NCI-H1417 (cell line): Measurements from ENCODE around the gene ADAMTS14.

Experiments used
- DNase-seq, 3 experiments: peaks; one replicate each; lab custom pipeline; 2025; lab: John Stamatoyannopoulos, UW

ADAMTS14 gene

GRCh38 chr10:70772627-70773026 lies 100.3 kb downstream of the ADAMTS14 start:
- no peak for DNase-seq

DNA sequence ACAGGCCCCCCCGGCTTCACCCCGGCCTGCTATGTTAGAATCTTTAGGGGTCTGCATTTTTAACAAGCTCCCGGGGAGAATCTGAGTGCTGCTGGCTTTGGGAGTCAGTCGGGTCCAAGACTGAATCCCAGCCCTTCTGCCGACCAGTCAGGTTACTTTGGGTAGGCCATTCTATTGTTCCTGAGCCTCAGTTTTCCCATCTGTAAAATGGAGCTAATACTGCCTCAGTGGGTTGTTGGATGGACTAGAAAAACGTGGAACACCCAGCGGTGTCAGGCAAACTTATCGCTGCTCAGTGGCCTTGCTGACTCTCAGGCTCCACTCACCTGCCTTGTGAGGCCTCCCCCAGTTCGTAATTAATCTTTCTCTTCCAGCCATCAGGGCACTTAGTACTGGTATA lies 101.2 kb downstream of the ADAMTS14 start:
- DNase-seq, result no peak

GRCh38 chr10:70773965-70774809 lies 101.9 kb downstream of the ADAMTS14 start:
- no peak for DNase-seq

GRCh38 chr10:70774810-70775678 lies 102.7 kb downstream of the ADAMTS14 start:
- DNase-seq, result no peak

GRCh38 chr10:70775679-70776454 lies 103.6 kb downstream of the ADAMTS14 start:
- no peak for DNase-seq

DNA sequence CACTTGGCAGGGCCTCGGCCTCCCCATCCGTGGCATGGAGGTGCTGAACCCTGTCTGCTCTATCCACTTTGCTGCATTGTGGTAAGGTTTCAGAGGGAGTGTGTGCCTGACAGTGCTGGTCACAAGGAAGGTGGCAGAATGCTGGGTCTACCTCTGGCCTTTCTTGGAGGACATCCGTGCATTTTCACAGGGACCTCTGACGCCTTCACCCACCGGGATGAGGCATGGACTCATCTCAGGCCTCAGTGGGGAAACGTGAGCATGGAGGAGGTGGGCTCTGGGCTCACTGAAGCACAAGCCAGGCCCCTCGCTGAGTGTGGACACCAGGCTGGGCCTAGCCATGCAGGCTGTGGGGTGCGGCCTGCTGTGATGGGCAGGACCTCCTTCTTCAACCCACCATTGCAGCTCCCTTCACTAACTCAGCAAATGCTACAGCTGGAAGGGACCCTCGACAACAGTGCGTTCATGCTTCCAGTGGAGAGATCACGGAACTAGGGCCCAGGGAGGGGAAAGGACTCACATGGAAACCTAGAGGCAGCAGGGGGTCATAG lies 104.2 kb downstream of the ADAMTS14 start:
- DNase-seq, result no peak

GRCh38 chr10:70777063-70777875 lies 105.0 kb downstream of the ADAMTS14 start:
- DNase-seq, result no peak

DNA sequence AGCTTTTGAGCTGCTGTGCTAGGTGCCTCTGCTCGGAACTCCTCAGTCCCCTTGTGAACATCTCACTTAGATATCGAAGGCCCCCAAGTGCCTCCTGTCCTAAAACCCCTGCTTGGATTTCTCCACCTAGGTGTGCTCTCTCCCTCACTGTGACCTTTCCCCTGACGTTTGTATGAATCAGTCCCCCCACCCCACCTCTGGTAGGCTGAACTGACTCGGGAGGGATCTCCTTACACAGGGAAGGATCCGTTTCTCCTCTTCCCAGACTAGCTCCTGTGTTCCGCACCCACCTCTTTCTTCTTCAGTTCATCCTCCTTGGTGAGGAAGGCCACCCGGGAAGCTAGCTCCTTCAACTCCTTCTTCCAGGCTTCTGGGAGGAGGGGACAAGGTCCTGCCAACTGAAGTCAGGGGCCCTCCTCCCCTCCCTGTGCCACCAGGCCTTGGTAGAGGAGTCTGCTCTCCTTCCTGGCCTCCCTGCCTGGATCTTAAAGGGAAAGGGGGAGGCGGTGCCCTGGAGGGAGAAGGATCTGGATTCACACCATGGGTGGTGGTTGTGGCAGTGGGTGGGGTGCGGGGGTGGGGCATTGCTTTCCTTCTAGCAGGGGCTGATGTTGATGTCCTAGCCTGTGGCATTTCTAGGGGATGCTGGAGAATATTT lies 106.1 kb downstream of the ADAMTS14 start:
- DNase-seq, result no peak

DNA sequence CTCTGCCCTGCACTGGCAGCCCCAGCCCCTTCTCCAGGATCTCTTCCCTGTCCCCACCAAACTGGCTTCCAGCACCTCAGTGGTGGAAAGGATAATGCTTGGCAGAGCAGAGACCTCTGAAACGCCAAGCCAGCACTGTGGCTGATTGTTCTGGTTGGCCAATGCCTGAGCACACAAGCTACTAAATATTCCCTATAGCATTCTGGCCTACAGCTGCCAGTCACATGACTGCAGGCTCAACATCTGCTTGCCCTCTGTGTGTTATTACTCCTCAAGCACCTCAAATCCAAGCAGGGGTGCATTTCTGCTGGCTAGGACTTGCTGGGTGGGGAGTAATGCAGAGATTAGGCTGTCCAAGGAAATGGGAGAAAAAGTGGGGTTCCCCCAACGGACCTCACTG lies 106.8 kb downstream of the ADAMTS14 start:
- peak in 1 of 3 experiments; percentile 3 for DNase-seq

DNA sequence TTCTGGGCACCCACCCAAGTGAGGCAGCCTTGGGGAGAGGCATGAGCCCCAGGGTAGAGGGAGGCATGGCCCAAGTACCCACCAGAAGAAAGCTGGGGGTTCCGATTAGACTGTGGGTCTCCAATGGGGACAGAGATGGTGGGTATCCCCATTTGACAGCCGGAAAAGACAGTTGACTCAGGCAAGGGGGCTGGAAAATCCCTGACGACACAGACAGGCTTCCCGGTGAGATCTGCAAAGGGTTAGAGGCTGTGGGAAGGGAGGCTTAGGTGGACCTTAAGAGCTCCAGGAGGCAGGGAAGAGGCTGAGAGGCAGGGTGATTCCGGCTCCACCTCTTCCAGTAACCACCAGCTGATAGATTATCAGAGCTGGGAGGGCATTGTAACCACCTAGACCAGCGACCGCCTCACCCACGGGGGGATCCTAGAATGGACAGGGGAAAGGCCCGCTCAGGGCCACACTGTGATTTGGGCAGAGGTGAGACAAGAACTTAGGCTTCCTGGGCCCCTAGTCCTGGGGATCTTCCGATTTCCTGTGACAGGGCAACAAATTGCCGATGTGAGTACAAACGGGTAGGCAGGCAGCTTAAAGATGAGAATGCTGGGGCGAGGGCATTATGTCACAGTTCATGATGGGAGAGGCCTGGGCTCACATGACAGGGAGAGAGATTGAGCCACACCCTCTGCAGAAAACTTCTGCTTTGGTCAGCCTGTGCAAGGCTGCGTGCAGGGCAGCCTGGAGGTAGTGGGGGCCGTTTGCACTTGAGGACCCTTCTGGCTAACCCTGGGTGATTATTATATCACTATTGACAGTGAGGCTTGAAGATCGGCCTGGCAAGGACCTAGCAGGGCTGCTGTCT lies 107.4 kb downstream of the ADAMTS14 start:
- no peak for DNase-seq

GRCh38 chr10:70780370-70780760 lies 108.1 kb downstream of the ADAMTS14 start:
- no peak for DNase-seq

DNA sequence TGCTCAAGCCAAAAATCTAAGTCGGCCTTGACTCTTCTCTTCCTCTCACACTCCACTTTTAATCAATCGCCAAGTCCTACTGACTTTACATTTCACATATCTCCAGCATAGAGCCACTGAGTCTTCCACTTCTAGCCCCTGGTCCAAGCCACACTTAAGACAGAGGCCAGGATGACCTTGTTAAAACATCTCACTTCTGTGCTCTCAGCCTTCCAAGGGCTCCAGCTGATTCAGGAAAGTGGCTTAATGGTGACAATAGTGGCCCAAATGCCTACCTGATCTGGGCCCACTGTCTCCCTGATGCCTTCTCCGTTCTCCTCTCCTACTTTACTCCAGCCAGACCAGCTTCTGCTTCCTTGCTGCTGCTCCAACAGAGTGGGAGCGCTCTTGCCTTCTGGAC lies 108.5 kb downstream of the ADAMTS14 start:
- DNase-seq, result no peak

DNA sequence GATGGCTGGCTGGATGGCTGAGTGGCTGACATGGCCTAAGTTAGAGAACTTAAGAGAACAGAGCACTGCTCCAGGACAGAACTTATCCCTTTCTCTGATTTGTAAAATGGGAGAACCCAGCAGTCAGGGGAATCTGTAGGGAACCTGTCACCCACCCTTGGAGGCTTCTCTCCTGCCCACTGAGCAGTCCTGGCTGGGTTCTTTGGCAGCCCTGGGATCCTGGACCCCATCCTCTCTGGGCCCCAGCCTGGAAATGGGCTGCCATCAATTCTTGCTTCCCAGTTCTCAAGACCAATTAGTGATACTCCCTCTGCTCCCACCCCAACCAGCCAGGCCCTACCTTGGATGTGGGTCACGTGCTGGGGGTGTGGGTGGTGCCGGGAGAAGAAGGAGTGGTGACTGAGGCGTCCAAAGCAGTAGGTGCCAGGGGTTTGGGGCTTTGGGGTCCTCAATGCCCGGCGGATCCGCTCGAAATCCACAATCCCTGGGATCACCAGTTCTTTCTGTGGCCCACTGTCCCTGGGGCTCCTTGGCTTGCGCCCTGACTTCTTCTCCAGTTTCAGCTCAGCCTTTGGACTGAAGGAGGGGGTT lies 109.2 kb downstream of the ADAMTS14 start:
- DNase-seq, result no peak

DNA sequence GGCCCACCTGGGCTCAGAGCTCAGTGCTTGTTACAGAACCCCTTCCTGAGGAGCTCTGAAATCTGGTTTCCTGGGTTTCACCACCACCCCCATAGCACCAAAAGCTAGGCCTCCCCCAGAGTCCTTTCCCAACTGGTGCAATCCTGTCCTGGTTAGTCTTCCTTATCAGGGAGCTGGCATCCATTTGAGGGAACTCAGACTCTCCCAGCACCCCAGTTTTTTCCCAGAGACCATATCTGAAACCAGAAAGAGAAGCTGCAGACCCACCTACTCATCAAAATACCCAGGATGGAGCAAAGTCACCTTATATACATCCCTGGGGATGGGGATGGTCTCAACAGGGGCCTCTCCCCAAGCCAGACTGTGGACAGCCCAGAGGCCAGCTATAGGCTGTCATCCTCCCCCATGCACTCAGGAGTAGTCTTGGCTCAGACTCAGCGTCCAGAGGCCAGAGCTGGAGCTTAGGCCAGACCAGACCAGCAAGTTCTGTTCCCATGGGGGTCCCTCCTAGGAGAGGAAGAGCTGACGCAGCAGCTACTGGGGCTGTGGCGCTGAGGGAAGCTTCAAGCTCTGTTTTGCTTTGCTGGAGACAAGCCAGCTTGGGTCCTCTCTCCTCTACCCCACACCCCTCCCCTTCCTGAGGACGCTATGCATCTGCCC lies 109.9 kb downstream of the ADAMTS14 start:
- no peak for DNase-seq

DNA sequence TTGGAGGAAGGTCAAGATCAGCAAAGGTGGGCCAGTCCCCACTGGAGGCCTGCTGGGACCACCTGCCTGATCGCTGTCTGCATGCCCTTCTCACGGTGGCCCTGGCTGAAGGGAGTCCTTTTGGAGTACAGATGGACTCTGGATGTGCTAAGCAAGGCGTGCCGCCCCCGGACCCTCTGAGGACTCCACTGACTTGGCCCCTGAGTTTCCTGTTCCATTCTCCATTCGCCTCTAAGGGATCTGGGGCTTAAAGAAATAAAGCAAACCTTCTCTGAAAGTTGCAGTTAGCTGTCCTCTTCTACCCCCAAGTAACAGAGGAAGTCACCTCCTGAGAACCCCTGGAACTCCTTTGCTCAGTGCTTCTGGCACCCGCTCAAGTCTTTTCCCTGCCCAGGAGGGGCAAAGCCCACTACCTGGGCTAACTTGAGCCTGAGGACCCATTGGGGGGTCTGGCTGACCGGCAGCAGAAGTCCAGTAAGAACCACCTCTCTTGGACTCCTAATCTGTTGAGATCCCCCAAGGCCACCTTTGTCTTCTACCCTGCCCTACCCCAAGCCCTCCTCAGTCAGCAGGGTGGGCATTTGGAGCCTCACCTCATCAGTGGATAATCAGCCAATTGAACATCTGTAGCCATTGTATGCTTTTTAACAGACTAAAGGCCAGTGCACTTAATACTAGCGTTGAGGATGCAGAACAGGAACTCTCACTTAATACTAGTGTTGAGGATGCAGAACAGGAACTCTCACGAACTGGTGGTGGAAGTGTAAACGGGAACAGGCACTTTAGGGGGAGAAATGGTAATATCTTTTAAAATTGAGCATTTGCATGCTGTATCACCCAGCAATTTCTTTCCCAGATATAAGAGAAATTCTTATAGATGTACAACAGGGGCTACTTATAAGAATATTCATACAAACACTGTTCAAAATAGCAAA lies 110.7 kb downstream of the ADAMTS14 start:
- DNase-seq, result no peak

DNA sequence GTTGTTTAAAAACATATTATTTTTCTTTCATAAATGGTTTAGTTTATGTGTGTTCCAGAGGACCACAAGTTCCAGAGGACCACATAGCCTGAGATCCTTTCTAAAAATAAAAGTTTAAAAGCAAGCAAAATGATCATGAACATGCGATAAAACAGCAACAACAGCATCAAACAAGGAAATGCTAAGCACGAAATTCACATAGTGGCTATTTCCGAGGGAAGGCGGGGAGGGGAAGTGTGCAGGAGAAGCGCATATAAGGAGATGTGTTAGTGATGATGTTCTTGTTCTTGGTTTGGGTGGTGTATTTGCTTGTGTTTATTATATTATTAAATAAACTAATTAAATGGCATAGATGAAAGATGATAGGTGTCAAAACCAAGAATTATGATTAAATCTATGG lies 111.7 kb downstream of the ADAMTS14 start:
- no peak for DNase-seq

GRCh38 chr10:70784471-70784870 lies 112.2 kb downstream of the ADAMTS14 start:
- DNase-seq, result no peak

GRCh38 chr10:70785190-70785589 lies 112.9 kb downstream of the ADAMTS14 start, which contains the start of gene TBATA:
TBATA (minus strand) TSS chr10:70785377; CDS start chr10:70783379, 1,998 bp downstream.
- no peak for DNase-seq
